B cell (primary cell): ENCODE results near the gene AIFM1. TPM values are rescaled to one million over a fixed set of nuclear protein-coding genes. Genes with fewer than 3 reads are reported as not detected.

ENCODE experiments used
- ATAC-seq: fragments of 200-7000 bp; cut with Tn5 transposase; one replicate; pipeline ENCODE4 v1.10.0; 2021; ENCODE audit warnings: low read depth, mild to moderate bottlenecking, moderate number of reproducible peaks, moderate library complexity
- CTCF ChIA-PET: fragments of 350-600 bp; sonication (Branson Sonifier 250); formaldehyde crosslinking; loops from one replicate; lab custom pipeline; 2021; ENCODE audit warnings: antibody characterized with exemption, inconsistent platforms; lab: Charles Lee
- POLR2A ChIA-PET: fragments of 350-600 bp; sonication (Branson Sonifier 250); formaldehyde crosslinking; loops from one replicate; lab custom pipeline; 2021; ENCODE audit warnings: antibody characterized with exemption; lab: Charles Lee
- DNase-seq: peaks from one replicate; pipeline ENCODE4 v3.0.0; 2013
- H2AFZ ChIP-seq: 2 replicates; pipeline ENCODE4 v1.6.1; 2012; ENCODE audit warnings: mild to moderate bottlenecking, low read depth, low read length; ENCODE audit not compliant: insufficient read depth, poor library complexity, severe bottlenecking
- H3K27ac ChIP-seq, 2 donors: 1 replicate in 1 of 2; 2 replicates in 1 of 2; pipeline ENCODE4 v1.5.1; 2012 to 2013; ENCODE audit warnings: low read length in 2 of 2, mild to moderate bottlenecking in 2 of 2, moderate library complexity in 1 of 2
- H3K27me3 ChIP-seq, 4 experiments: fragments of 200-600 bp in 1 of 4; sonication (generic) in 1 of 4; replicated peaks in 1 of 4; 1 replicate in 2 of 4; 2 replicates in 2 of 4; pipeline versions ENCODE4 v1.6.1 to v1.7.0; 2013 to 2016; ENCODE audit warnings: low read length in 3 of 4, mild to moderate bottlenecking in 2 of 4, mixed read lengths in 1 of 4, moderate library complexity in 1 of 4; ENCODE audit not compliant: insufficient read depth in 4 of 4, control insufficient read depth in 3 of 4; ENCODE audit errors: control extremely low read depth in 1 of 4
- H3K36me3 ChIP-seq, 2 experiments: replicated peaks in 1 of 2; 1 replicate in 1 of 2; 2 replicates in 1 of 2; pipeline versions ENCODE4 v1.6.1 to v1.7.1; 2013; ENCODE audit warnings: low read length in 1 of 2; ENCODE audit not compliant: insufficient read depth in 2 of 2, control insufficient read depth in 1 of 2; ENCODE audit errors: control extremely low read depth in 1 of 2, extremely low read depth in 1 of 2
- H3K4me1 ChIP-seq, 2 donors: fragments of 200-600 bp in 1 of 2; sonication (generic) in 1 of 2; 1 replicate in 1 of 2; 2 replicates in 1 of 2; pipeline versions ENCODE4 v1.5.1 to v1.6.1; 2013 to 2017; ENCODE audit warnings: low read length in 2 of 2; ENCODE audit not compliant: control insufficient read depth in 2 of 2, insufficient read depth in 2 of 2
- H3K4me2 ChIP-seq: replicated peaks from 2 replicates; pipeline ENCODE3; 2012; ENCODE audit warnings: mild to moderate bottlenecking, low read depth, low read length; ENCODE audit not compliant: poor library complexity, severe bottlenecking
- H3K4me3 ChIP-seq, 5 experiments: fragments of 200-600 bp in 1 of 5; sonication (generic) in 1 of 5; 1 replicate in 3 of 5; 2 replicates in 2 of 5; pipeline versions ENCODE4 v1.5.1 to v1.7.0; 2011 to 2016; ENCODE audit warnings: low read length in 4 of 5, mild to moderate bottlenecking in 4 of 5, low read depth in 2 of 5, control low read depth in 1 of 5, moderate library complexity in 1 of 5; ENCODE audit not compliant: insufficient read depth in 1 of 5; ENCODE audit errors: control extremely low read depth in 1 of 5, extremely low read depth in 1 of 5
- H3K79me2 ChIP-seq: fragments of 200-600 bp; sonication (generic); one replicate; pipeline ENCODE4 v1.6.0; 2016; ENCODE audit warnings: low read length; ENCODE audit not compliant: control insufficient read depth, insufficient read depth
- H3K9ac ChIP-seq: fragments of 200-600 bp; sonication (generic); 2 replicates; pipeline ENCODE4 v1.6.1; 2017; ENCODE audit warnings: mild to moderate bottlenecking, low read length, moderate library complexity
- H3K9me3 ChIP-seq, 3 donors: one replicate each; pipeline versions ENCODE4 v1.6.1 to v1.7.1; 2013; ENCODE audit warnings: low read length in 2 of 3; ENCODE audit not compliant: control insufficient read depth in 2 of 3, insufficient read depth in 1 of 3; ENCODE audit errors: control extremely low read depth in 1 of 3
- H4K20me1 ChIP-seq: 2 replicates; pipeline ENCODE4 v1.6.0; 2012; ENCODE audit warnings: mild to moderate bottlenecking, low read length; ENCODE audit not compliant: insufficient read depth, control insufficient read depth, poor library complexity, severe bottlenecking
- H3K27ac Mint-ChIP-seq: one replicate; pipeline ENCODE4 v1.8.0; 2021; ENCODE audit warnings: mixed read lengths
- H3K27me3 Mint-ChIP-seq: one replicate; pipeline ENCODE4 v1.8.0; 2021; ENCODE audit warnings: mixed read lengths
- H3K4me1 Mint-ChIP-seq: one replicate; pipeline ENCODE4 v1.8.0; 2021; ENCODE audit warnings: mixed read lengths
- H3K4me3 Mint-ChIP-seq: one replicate; pipeline ENCODE4 v1.8.0; 2021; ENCODE audit warnings: mixed read lengths
- H3K9me3 Mint-ChIP-seq: one replicate; pipeline ENCODE4 v1.8.0; 2022; ENCODE audit warnings: mixed read lengths; ENCODE audit not compliant: insufficient read depth
- EZH2 ChIP-seq: IDR thresholded peaks from 2 replicates; pipeline ENCODE4 v1.6.1; 2012; ENCODE audit warnings: borderline replicate concordance, low read depth, mild to moderate bottlenecking, moderate library complexity, low read length; ENCODE audit not compliant: insufficient read depth, poor library complexity, severe bottlenecking
- WGBS: methylation state at CpG from one replicate; pipeline ENCODE4 v1.1.5; 2013; ENCODE audit warnings: missing lambda C conversion rate; ENCODE audit not compliant: insufficient coverage; 5-methylcytosine and 5-hydroxymethylcytosine counted together
- intact Hi-C: fragments of 100-400 bp; cut with micrococcal nuclease; formaldehyde crosslinking; loops from one replicate; pipeline ENCODE4 v1.10.0; 2022
- polyA plus RNA-seq: library from polyadenylated mRNA; depleted of rRNA; stranded (reverse); fragments of >200 nt; gene quantifications from 2 replicates; pipeline ENCODE4 v1.2.3, GENCODE V29; 2012
- total RNA-seq, 2 donors: library from RNA; stranded (reverse); fragments of 120-200 nt in 1 of 2; gene quantifications; 1 replicate in 1 of 2; 2 replicates in 1 of 2; pipeline versions ENCODE4 v1.2.3 to v1.2.4, GENCODE V29; 2013 to 2022
- TF ChIP-seq, protein P1 (sequence below): fragments of 200-600 bp; IDR thresholded peaks from one replicate; pipeline ENCODE4 v1.8.0; 2022; ENCODE audit warnings: antibody characterized with exemption, mild to moderate bottlenecking

The AIFM1 gene
- total and polyA plus RNA-seq, 2 donors (not counting 1 experiment from before 2014, with no cell fraction given): 11.4 to 15.9 TPM

DNA sequence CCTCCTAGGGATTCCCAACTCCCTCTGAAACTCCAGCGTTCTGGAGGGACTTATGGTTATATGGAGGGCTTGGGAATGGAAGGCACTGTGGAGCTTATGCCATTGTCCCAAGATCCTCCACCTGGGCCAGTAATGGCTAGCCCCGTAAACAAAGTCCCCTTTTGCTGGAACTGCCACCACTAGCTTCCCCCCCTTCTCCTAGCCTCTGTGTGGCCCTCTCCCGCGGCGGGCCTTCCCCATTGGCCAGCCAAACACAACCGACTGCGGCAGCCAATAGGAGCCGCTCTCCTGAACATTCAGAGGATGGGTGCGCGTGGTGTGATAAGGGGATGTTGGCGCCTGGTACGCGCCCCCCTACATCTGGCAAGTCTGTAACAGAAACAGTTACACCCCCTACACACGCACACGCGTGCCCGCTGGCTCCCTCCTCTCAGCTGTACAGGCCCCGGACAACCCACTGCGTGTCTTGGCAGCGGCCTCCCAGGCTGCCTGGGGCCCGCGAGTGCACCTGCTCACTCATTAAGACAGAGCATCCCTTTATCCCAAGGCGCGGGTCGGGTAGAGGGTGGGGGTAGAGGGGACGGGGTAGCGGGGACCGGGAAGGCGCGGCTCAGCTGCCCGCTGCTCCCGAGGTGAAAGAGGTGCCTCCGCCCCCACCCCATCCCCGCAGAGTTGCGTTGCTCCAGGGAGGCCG lies 5.3 kb upstream of the AIFM1 start:
- ChIA-PET CTCF (interaction anchor here (1.5 to 2.7 kb wide), 4 partner anchors 19 to 90 kb away, joined by 6 to 10 read pairs (median 8); no protein-coding TSS in a partner anchor), POLR2A (interaction anchor here (0.9 kb wide), 1 partner anchor 62 kb away, joined by 3 read pairs; no protein-coding TSS in a partner anchor)
- H3K79me2 ChIP-seq: peaks cover 6% of the 10 kb centered on the region
- H3K9me3 ChIP-seq: no peaks in the 10 kb centered on the region
- H3K27ac ChIP-seq: no peak overlapping the region
- peaks cover 22 to 47% of the 10 kb centered on the region in 2 donors for H3K4me1 ChIP-seq
- Mint-ChIP-seq H3K4me1 (peaks cover 48% of the 10 kb centered on the region), H3K27me3 (no peaks in the 10 kb centered on the region), H3K9me3 (no peaks in the 10 kb centered on the region), H3K27ac (peak overlapping the region; percentile 85), H3K4me3 (peak overlapping the region; percentile 91)
- H3K4me3 ChIP-seq: peak overlapping the region; percentile 12 to 74 (median 68)
- TF ChIP-seq, protein P1, sequence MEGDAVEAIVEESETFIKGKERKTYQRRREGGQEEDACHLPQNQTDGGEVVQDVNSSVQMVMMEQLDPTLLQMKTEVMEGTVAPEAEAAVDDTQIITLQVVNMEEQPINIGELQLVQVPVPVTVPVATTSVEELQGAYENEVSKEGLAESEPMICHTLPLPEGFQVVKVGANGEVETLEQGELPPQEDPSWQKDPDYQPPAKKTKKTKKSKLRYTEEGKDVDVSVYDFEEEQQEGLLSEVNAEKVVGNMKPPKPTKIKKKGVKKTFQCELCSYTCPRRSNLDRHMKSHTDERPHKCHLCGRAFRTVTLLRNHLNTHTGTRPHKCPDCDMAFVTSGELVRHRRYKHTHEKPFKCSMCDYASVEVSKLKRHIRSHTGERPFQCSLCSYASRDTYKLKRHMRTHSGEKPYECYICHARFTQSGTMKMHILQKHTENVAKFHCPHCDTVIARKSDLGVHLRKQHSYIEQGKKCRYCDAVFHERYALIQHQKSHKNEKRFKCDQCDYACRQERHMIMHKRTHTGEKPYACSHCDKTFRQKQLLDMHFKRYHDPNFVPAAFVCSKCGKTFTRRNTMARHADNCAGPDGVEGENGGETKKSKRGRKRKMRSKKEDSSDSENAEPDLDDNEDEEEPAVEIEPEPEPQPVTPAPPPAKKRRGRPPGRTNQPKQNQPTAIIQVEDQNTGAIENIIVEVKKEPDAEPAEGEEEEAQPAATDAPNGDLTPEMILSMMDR: no peak
- TF ChIP-seq EZH2: no peak
- intact Hi-C loops: loop anchor here (5.0 kb wide), 1 partner anchor 96 kb away; the partner anchor contains the start of gene ZNF280C
- no peaks in the 10 kb centered on the region for H3K27me3 ChIP-seq
- peak overlapping the region; percentile 70 for H3K9ac ChIP-seq
- DNase-seq: peak; percentile 70
- peak overlapping the region; percentile 88 for H3K4me2 ChIP-seq
- WGBS: 0% methylated on average over 1 of the region's 36 CpGs
- no peaks in the 10 kb centered on the region for H4K20me1 ChIP-seq
- peak overlapping the region; percentile 82 for H2AFZ ChIP-seq
- no peaks in the 10 kb centered on the region for H3K36me3 ChIP-seq
- peak; percentile 72 for ATAC-seq

DNA sequence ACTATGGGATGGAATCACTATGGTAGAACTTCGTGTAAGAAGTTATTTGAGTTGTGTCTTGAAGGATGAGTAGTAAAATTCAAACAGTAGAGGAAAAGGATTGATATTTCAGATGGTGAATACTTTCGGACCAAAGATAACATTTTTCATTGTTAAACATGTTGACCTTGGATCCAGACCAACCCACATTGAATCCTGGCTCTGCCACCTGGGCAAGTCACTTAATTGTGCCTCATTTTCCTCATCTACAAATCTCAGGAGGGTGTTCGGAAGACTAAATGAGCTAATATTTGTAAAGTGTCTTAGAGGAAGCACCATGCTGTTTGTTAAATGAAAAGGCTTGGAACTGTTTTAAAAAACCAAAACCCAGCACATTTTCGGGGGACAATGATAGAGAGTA lies 1.4 kb upstream of the AIFM1 start:
- intact Hi-C loops: loop anchor here (5.0 kb wide), 2 partner anchors 85 to 735 kb away; partner anchors contain the start of gene ENOX2
- no peak overlapping the region for H3K4me3 ChIP-seq

More for the DNA sequence above, 1.4 kb upstream of the AIFM1 start:
- Mint-ChIP-seq H3K4me3 (peak overlapping the region; percentile 95), H3K27me3 (no peaks in the 10 kb centered on the region), H3K27ac (peak overlapping the region; percentile 96), H3K4me1 (peaks cover 34% of the 10 kb centered on the region), H3K9me3 (no peaks in the 10 kb centered on the region)
- Histone ChIP-seq H3K9me3 (no peaks in the 10 kb centered on the region), H3K4me2 (peak overlapping the region; percentile 73), H3K27me3 (no peaks in the 10 kb centered on the region), H4K20me1 (no peaks in the 10 kb centered on the region), H3K27ac (no peak overlapping the region), H3K79me2 (peaks cover 10% of the 10 kb centered on the region), H3K9ac (no peak overlapping the region), H2AFZ (peak overlapping the region; percentile 78), H3K4me1 (peaks cover 13 to 21% of the 10 kb centered on the region in 2 donors), H3K36me3 (peaks cover 0 to 2% of the 10 kb centered on the region in 2 experiments)
- DNase-seq (no peak), ATAC-seq (no peak)
- TF ChIP-seq, protein P1: no peak
- POLR2A ChIA-PET: no interaction called here
- CTCF ChIA-PET: no interaction called here
- WGBS: 100% methylated on average over 1 of the region's 4 CpGs
